Mucosa of rectum (tissue), 2 donors: ENCODE data around the gene HAUS8.
A peak's percentile ranks its signal among the peaks of the same experiment; 100 is the strongest.

Source experiments
- H3K27ac ChIP-seq, 2 donors: one replicate each; pipeline ENCODE4 v1.7.0; 2013; ENCODE audit warnings: inconsistent platforms in 2 of 2, low read depth in 2 of 2, low read length in 2 of 2
- H3K27me3 ChIP-seq, 2 donors: one replicate each; pipeline ENCODE4 v1.7.0; 2013; ENCODE audit warnings: low read length in 2 of 2; ENCODE audit not compliant: control insufficient read depth in 2 of 2, insufficient read depth in 2 of 2
- H3K36me3 ChIP-seq, 2 donors: one replicate each; pipeline ENCODE4 v1.7.0; 2013; ENCODE audit warnings: low read length in 2 of 2; ENCODE audit not compliant: control insufficient read depth in 2 of 2, insufficient read depth in 2 of 2
- H3K4me1 ChIP-seq, 2 donors: one replicate each; pipeline ENCODE4 v1.7.0; 2013; ENCODE audit warnings: low read length in 2 of 2, mild to moderate bottlenecking in 1 of 2; ENCODE audit not compliant: control insufficient read depth in 2 of 2, insufficient read depth in 2 of 2
- H3K4me3 ChIP-seq, 2 donors: one replicate each; pipeline ENCODE4 v1.7.0; 2013; ENCODE audit warnings: low read length in 2 of 2
- H3K9ac ChIP-seq, 2 donors: one replicate each; pipeline ENCODE4 v1.7.0; 2013; ENCODE audit warnings: low read length in 2 of 2, low read depth in 1 of 2, mild to moderate bottlenecking in 1 of 2
- H3K9me3 ChIP-seq, 2 donors: one replicate each; pipeline ENCODE4 v1.7.0; 2013; ENCODE audit warnings: low read length in 2 of 2; ENCODE audit not compliant: control insufficient read depth in 2 of 2
- donor health status: healthy.
- donor health status: Normal muscosa, but diverticular disease.

Gene HAUS8

GRCh38 chr19:17088552-17088951, 13.3 kb upstream of the HAUS8 start:
- H3K27ac ChIP-seq, result peak overlapping the region; percentile 54 to 63

GRCh38 chr19:17086834-17087233, 11.6 kb upstream of the HAUS8 start:
- no peak overlapping the region for H3K4me3 ChIP-seq
- H3K36me3 ChIP-seq, result peaks cover 0 to 3% of the 10 kb centered on the region in 2 donors
- H3K4me1 ChIP-seq, result peaks cover 7 to 19% of the 10 kb centered on the region in 2 donors
- H3K27ac ChIP-seq, result peak overlapping the region in 1 of 2 donors; percentile 3
- no peak overlapping the region for H3K9ac ChIP-seq
- no peaks in the 10 kb centered on the region for H3K9me3 ChIP-seq
- H3K27me3 ChIP-seq, result no peaks in the 10 kb centered on the region

More at GRCh38 chr19:17088552-17088951, 13.3 kb upstream of the HAUS8 start:
- Histone ChIP-seq H3K4me3 (no peak overlapping the region), H3K9ac (no peak overlapping the region), H3K9me3 (no peaks in the 10 kb centered on the region), H3K27me3 (no peaks in the 10 kb centered on the region), H3K4me1 (peaks cover 7 to 15% of the 10 kb centered on the region in 2 donors), H3K36me3 (peaks cover 0 to 2% of the 10 kb centered on the region in 2 donors)

GRCh38 chr19:17086120-17086519, 10.9 kb upstream of the HAUS8 start:
- Histone ChIP-seq H3K27me3 (no peaks in the 10 kb centered on the region), H3K9me3 (no peaks in the 10 kb centered on the region), H3K4me3 (no peak overlapping the region), H3K36me3 (peaks cover 0 to 3% of the 10 kb centered on the region in 2 donors), H3K9ac (no peak overlapping the region), H3K4me1 (peaks cover 5 to 16% of the 10 kb centered on the region in 2 donors), H3K27ac (no peak overlapping the region)

GRCh38 chr19:17081672-17082630, 6.7 kb upstream of the HAUS8 start:
- peaks cover 21 to 23% of the 10 kb centered on the region in 2 donors for H3K4me1 ChIP-seq
- H3K27ac ChIP-seq, result no peak overlapping the region
- no peaks in the 10 kb centered on the region for H3K9me3 ChIP-seq
- no peak overlapping the region for H3K9ac ChIP-seq
- H3K27me3 ChIP-seq, result no peaks in the 10 kb centered on the region
- no peak overlapping the region for H3K4me3 ChIP-seq
- peaks cover 0 to 3% of the 10 kb centered on the region in 2 donors for H3K36me3 ChIP-seq

- Histone ChIP-seq H3K4me3 (peak overlapping the region; percentile 47 to 53), H3K9me3 (no peaks in the 10 kb centered on the region), H3K4me1 (peaks cover 25 to 27% of the 10 kb centered on the region in 2 donors), H3K9ac (peak overlapping the region; percentile 34 to 67), H3K27me3 (no peaks in the 10 kb centered on the region), H3K27ac (peak overlapping the region; percentile 85 to 89), H3K36me3 (peaks cover 0 to 2% of the 10 kb centered on the region in 2 donors)
These were observed 5.2 kb upstream of the HAUS8 start for GRCh38 chr19:17080440-17080801.

- no peaks in the 10 kb centered on the region for H3K9me3 ChIP-seq
- H3K4me1 ChIP-seq, result peaks cover 25 to 27% of the 10 kb centered on the region in 2 donors
- no peaks in the 10 kb centered on the region for H3K27me3 ChIP-seq
- peak overlapping the region; percentile 85 to 89 for H3K27ac ChIP-seq
- peak overlapping the region; percentile 34 to 67 for H3K9ac ChIP-seq
- H3K36me3 ChIP-seq, result peaks cover 0 to 2% of the 10 kb centered on the region in 2 donors
- peak overlapping the region; percentile 47 to 53 for H3K4me3 ChIP-seq
These were observed 4.6 kb upstream of the HAUS8 start for GRCh38 chr19:17079710-17080439.

GRCh38 chr19:17078920-17079709, 3.9 kb upstream of the HAUS8 start:
- peaks cover 0 to 2% of the 10 kb centered on the region in 2 donors for H3K36me3 ChIP-seq
- H3K4me1 ChIP-seq, result peaks cover 30 to 35% of the 10 kb centered on the region in 2 donors
- no peaks in the 10 kb centered on the region for H3K27me3 ChIP-seq
- H3K27ac ChIP-seq, result peak overlapping the region; percentile 85 to 89
- peak overlapping the region; percentile 17 to 53 for H3K4me3 ChIP-seq
- no peaks in the 10 kb centered on the region for H3K9me3 ChIP-seq
- H3K9ac ChIP-seq, result peak overlapping the region; percentile 47 to 67

GRCh38 chr19:17078036-17078919, 3.0 kb upstream of the HAUS8 start:
- Histone ChIP-seq H3K27me3 (no peaks in the 10 kb centered on the region), H3K27ac (peak overlapping the region; percentile 85 to 89), H3K36me3 (peaks cover 0 to 3% of the 10 kb centered on the region in 2 donors), H3K9me3 (no peaks in the 10 kb centered on the region), H3K9ac (no peak overlapping the region), H3K4me1 (peaks cover 34 to 37% of the 10 kb centered on the region in 2 donors), H3K4me3 (peak overlapping the region in 1 of 2 donors; percentile 53)
